T47D (cell line): ENCODE results near the gene GPSM1.

Source experiments
- DNase-seq, 2 experiments: peaks; one replicate each; pipeline versions ENCODE4 v3.0.0 to v3.0.0-alpha.2; 2011 to 2012; ENCODE audit warnings: low read depth in 1 of 2, low spot score in 1 of 2
- JUND ChIP-seq: IDR thresholded peaks from 2 replicates; pipeline ENCODE4 v1.6.1; 2012; ENCODE audit warnings: low read depth
- in situ Hi-C: cut with HindIII; loops from 2 replicates; pipeline ENCODE4 v1.10.0; 2016; ENCODE audit warnings: low sequenced_read_pairs, low pct_unique_long_range_greater_than_20kb

GPSM1 gene

GRCh38 chr9:136336881-136337280 lies 9.5 kb downstream of the GPSM1 start:
- in situ Hi-C loops = no loop called here
- DNase-seq = no peak

GRCh38 chr9:136337416-136338395 lies 10.4 kb downstream of the GPSM1 start:
- TF ChIP-seq JUND = no peak
- in situ Hi-C loops = no loop called here

More at GRCh38 chr9:136336881-136337280, 9.5 kb downstream of the GPSM1 start:
- TF ChIP-seq JUND = no peak

GRCh38 chr9:136338511-136338910 lies 11.2 kb downstream of the GPSM1 start:
- TF ChIP-seq JUND = no peak
- in situ Hi-C loops = no loop called here
- no peak for DNase-seq

More at GRCh38 chr9:136337416-136338395, 10.4 kb downstream of the GPSM1 start:
- no peak for DNase-seq

- in situ Hi-C loops = no loop called here
- TF ChIP-seq JUND = no peak
- peak; percentile 83 to 86 for DNase-seq
These were observed 12.0 kb downstream of the GPSM1 start for GRCh38 chr9:136339173-136339957.

GRCh38 chr9:136339958-136340310 lies 12.6 kb downstream of the GPSM1 start:
- no peak for DNase-seq
- in situ Hi-C loops = no loop called here

GRCh38 chr9:136340356-136341041 lies 13.2 kb downstream of the GPSM1 start:
- DNase-seq = no peak
- in situ Hi-C loops = no loop called here
- no peak for TF ChIP-seq JUND

More at GRCh38 chr9:136339958-136340310, 12.6 kb downstream of the GPSM1 start:
- no peak for TF ChIP-seq JUND

DNA sequence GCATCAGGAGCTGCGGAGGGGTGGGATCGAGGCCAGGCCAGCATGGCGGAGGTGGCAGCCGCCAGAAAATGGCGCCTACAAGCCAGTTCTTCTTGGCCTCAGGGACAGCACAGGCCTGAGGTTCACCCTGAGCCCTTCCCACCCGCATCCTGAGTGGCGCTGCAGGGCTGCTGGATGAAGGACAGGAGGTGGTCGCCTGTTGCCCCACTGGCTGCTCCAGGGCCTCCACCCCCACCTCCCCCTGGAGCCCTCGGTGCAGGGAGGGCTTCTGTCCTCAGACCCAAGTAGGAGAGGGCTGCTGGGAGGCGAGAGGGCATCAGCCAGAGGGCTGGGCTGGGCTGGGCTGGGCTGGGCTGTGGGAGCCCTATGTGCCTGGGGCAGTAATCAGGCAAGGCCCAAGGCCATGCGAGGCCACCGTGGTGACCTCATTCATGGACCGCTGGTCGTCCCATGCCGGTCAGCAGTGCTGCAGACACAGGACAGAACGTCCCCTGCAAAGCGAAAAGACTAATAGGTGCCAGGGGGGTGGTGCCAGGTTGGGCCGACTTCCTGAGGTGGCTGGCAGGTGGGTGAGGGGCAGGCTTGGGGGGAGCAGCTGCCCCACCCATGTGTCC lies 13.8 kb downstream of the GPSM1 start:
- in situ Hi-C loops = no loop called here
- no peak for TF ChIP-seq JUND
- no peak for DNase-seq

- no peak for TF ChIP-seq JUND
- no peak for DNase-seq
- in situ Hi-C loops = no loop called here
These were observed 14.4 kb downstream of the GPSM1 start for GRCh38 chr9:136341769-136342168.

DNA sequence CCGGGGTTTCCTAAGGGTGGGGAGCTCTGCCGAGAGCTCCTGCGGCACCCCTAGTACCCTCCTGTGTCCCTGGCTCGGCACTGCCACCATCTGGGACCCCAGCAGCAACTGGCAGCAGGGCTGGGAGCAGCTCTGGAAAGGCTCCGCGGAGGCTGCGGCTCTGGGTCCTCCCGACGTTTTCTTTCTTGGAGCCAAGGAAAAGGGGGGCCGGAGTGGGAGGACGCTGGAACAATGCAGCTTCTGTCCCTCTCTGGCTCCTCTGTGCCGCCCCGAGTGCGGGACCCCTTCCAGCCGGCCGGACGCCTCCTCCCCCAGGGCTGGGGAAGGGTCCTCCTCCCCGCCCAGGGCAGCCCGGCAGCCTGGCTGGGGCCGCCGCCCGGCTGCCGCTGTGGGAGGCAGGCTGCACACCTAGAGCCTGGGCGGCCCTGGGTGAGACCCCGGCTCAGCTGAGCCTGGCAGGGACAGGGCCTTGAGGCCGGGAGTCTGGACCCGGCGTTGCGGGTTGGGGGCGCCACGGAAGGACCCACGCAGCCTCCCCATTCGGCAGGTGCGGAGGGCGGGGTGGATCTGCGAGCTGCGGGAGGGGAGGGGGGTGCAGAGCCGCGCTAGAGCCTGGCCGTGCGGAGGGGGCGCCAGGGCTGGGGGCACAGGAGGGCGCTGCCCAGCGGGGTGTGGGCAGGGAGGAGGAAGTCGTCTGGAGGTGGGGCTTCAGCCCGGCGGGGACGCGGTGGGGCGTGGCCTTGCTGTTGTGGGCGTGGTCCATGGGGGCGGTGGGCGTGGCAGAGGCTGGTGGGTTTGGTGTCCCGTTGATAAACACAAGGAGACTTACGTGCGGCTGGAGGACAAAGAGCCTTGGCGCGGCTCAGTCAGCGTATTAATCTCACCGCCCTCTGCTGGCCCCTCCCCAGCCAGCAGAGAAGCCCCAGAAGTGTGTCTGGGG lies 15.1 kb downstream of the GPSM1 start:
- DNase-seq = peak in 1 of 2 experiments; percentile 41

GRCh38 chr9:136343121-136343883 lies 16.0 kb downstream of the GPSM1 start:
- no peak for DNase-seq
- TF ChIP-seq JUND = no peak
- in situ Hi-C loops = no loop called here

More for the DNA sequence above, 15.1 kb downstream of the GPSM1 start:
- in situ Hi-C loops = no loop called here
- TF ChIP-seq JUND = no peak
